ENCODE measurements around the gene URAD. TPM values are rescaled to one million over a fixed set of nuclear protein-coding genes. Genes with fewer than 3 reads are reported as not detected.
"Not testable (repeated sequence)": the region's sequence is repeated elsewhere in the genome, so short reads cannot be mapped to it uniquely, and the experiment has no call there.

URAD gene
- total RNA-seq, 2 experiments from 2014 or later: not detected

DNA sequence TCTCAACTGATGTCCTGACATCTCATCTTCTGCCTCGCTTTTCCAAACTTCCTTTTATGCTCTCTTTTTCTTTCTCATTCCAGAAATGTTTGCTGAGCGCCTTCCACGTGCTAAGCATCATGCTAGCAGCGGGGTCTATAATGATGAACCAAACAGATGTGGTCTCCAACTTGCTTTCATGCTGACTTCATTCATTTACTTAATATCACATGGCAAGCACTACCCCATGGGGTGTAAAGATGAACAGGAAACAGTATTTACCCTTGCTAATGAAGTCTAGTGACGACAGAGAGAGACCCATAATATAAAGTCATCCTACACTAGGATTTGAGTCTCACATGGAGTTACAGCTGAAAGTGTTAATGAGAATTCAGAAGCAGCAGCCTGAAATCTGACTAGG, 21.6 kb upstream of the URAD start:
- H3K27me3 Mint-ChIP-seq: peaks cover 4% of the 10 kb centered on the region

DNA sequence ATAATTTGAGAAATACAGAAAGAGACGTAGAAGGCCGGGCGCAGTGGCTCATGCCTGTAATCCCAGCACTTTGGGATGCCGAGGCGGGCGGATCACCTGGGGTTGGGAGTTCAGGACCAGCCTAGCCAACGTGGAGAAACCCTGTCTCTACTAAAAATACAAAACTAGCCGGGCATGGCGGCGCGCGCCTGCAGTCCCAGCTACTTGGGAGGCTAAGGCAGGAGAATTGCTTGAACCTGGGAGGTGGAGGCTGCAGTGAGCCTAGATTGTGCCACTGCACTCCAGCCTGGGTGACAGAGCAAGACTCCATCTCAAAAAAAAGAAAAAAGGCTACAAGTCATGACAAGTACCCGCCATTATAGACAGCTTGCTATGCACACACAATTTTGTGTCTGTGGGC, 16.5 kb upstream of the URAD start:
- DNase-seq; H3K27ac Mint-ChIP-seq; H3K9me3 Mint-ChIP-seq; H3K4me3 Mint-ChIP-seq; CTCF ChIA-PET; intact Hi-C loops (cut with micrococcal nuclease); H3K4me1 Mint-ChIP-seq (ENCODE audit: low read depth); POLR2A ChIA-PET; ATAC-seq; H3K27me3 Mint-ChIP-seq; H3K36me3 Mint-ChIP-seq (ENCODE audit: low read depth): not testable (repeated sequence)

More for the DNA sequence above, 21.6 kb upstream of the URAD start:
- ATAC-seq (no peak), DNase-seq (no peak)
- Mint-ChIP-seq H3K27ac (no peak overlapping the region), H3K36me3 (ENCODE audit: low read depth) (no peaks in the 10 kb centered on the region), H3K4me3 (no peak overlapping the region), H3K9me3 (no peaks in the 10 kb centered on the region), H3K4me1 (ENCODE audit: low read depth) (peaks cover 3% of the 10 kb centered on the region)
- ChIA-PET POLR2A (no interaction called here), CTCF (interaction anchor here (2.1 kb wide), 1 partner anchor 26 kb away, joined by 4 read pairs; no protein-coding TSS in a partner anchor)
- no peak for TF ChIP-seq CTCF (IDR thresholded peaks at IDR 0.05)
- intact Hi-C loops (cut with micrococcal nuclease): no loop called here

DNA sequence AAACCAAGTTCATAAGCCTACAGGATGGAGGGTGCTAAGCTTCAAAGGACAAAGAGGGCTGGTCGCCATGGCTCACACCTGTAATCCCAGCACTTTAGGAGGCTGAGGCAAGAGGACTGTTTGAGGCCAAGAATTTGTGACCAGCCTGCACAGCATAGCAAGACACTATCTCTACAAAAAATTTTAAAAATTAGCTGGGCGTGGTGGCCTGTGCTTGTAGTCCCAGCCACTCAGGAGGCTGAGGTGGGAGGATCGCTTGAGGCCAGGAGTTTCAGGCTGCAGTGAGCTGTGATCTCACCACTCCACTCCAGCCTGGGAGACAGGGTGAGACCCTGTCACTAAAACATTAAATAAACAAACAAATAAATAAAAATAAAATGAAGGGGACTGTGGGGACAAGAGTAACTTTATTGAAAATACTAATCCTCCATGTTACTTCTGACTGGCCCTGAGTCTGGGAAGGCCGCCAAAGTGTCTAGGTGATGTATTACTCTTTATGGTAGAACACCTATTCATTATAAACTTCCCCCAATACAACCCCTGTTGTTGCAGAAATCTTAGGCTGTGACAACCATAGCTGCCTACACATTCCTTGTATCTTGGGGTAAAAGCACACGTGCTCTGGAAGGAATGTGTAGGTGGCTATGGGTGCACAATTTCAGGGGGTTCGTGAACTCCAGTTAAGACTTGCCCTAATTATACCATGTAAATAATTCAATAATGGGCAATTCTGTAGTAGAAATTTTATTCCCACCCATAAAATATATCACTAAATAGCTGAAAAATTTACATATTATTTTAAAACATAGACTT, 14.6 kb upstream of the URAD start:
- CTCF ChIA-PET: interaction anchor here (2.1 kb wide), 1 partner anchor 9 kb away, joined by 6 read pairs; no protein-coding TSS in a partner anchor
- POLR2A ChIA-PET: no interaction called here
- Mint-ChIP-seq H3K9me3 (no peaks in the 10 kb centered on the region), H3K27me3 (no peaks in the 10 kb centered on the region), H3K36me3 (ENCODE audit: low read depth) (no peaks in the 10 kb centered on the region), H3K4me1 (ENCODE audit: low read depth) (no peaks in the 10 kb centered on the region), H3K4me3 (no peak overlapping the region), H3K27ac (no peak overlapping the region)
- ATAC-seq: no peak
- TF ChIP-seq CTCF (IDR thresholded peaks at IDR 0.05): no peak
- no peak for DNase-seq
- intact Hi-C loops (cut with micrococcal nuclease): no loop called here

DNA sequence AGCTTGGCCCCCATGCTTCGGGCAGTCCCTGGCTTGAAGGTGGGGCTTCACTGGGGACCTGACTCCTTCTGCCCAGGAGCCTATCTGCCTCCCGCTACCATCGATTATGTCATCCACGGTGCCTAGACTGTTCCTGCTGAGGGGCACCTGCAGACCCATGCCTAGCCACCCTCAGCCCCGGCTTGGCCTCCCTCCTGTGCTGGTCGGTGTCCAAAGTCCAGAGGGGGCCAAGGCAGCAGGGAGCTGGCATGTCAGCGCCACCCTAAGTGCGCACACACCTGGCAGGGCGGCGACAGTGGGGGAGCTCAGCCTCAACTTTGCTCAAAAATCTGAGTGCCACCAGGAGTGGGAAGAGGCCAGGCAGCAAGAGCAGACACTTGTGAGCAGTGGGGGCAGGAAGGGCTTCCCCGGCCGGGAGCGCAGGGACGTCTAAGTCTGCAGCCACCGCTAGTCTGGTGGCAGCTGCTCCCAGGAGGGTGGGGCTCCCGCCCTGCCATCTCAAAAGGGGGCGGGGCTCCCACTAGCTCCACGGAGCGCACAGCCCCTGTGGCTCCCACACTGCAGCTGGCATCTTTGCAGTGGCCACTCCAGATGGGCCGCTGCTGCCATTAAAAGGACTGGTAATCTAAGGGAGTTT, 13.5 kb upstream of the URAD start:
- Mint-ChIP-seq H3K27me3 (no peaks in the 10 kb centered on the region), H3K36me3 (ENCODE audit: low read depth) (no peaks in the 10 kb centered on the region), H3K4me1 (ENCODE audit: low read depth) (no peaks in the 10 kb centered on the region), H3K4me3 (no peak overlapping the region), H3K27ac (no peak overlapping the region), H3K9me3 (no peaks in the 10 kb centered on the region)
- intact Hi-C loops (cut with micrococcal nuclease): no loop called here
- no peak for DNase-seq
- no peak for ATAC-seq
- ChIA-PET POLR2A (no interaction called here), CTCF (interaction anchor here (2.1 kb wide), 1 partner anchor 10 kb away, joined by 6 read pairs; no protein-coding TSS in a partner anchor)
- no peak for TF ChIP-seq CTCF (IDR thresholded peaks at IDR 0.05)

- no peak overlapping the region for H3K4me3 Mint-ChIP-seq
- no peaks in the 10 kb centered on the region for H3K9me3 Mint-ChIP-seq
- POLR2A ChIA-PET: no interaction called here
- H3K4me1 Mint-ChIP-seq (ENCODE audit: low read depth): no peaks in the 10 kb centered on the region
- intact Hi-C loops (cut with micrococcal nuclease): no loop called here
- CTCF ChIA-PET: interaction anchor here (1.2 kb wide), 1 partner anchor 48 kb away, joined by 3 read pairs; no protein-coding TSS in a partner anchor
- H3K36me3 Mint-ChIP-seq (ENCODE audit: low read depth): no peaks in the 10 kb centered on the region
- H3K27ac Mint-ChIP-seq: no peak overlapping the region
- no peak for TF ChIP-seq CTCF (IDR thresholded peaks at IDR 0.05)
- H3K27me3 Mint-ChIP-seq: no peaks in the 10 kb centered on the region
- DNase-seq: no peak
- no peak for ATAC-seq
Observed at GRCh38 chr13:28001049-28001448, 12.6 kb upstream of the URAD start.
